ENCODE results near the gene ADSS1.

- TF ChIP-seq, protein P1, sequence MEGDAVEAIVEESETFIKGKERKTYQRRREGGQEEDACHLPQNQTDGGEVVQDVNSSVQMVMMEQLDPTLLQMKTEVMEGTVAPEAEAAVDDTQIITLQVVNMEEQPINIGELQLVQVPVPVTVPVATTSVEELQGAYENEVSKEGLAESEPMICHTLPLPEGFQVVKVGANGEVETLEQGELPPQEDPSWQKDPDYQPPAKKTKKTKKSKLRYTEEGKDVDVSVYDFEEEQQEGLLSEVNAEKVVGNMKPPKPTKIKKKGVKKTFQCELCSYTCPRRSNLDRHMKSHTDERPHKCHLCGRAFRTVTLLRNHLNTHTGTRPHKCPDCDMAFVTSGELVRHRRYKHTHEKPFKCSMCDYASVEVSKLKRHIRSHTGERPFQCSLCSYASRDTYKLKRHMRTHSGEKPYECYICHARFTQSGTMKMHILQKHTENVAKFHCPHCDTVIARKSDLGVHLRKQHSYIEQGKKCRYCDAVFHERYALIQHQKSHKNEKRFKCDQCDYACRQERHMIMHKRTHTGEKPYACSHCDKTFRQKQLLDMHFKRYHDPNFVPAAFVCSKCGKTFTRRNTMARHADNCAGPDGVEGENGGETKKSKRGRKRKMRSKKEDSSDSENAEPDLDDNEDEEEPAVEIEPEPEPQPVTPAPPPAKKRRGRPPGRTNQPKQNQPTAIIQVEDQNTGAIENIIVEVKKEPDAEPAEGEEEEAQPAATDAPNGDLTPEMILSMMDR (IDR thresholded peaks at IDR 0.05): no peak
- peak; percentile 54 to 89 (median 82) for TF ChIP-seq POLR2AphosphoS5 (IDR thresholded peaks at IDR 0.05)
Measured at GRCh38 chr14:104677512-104678332, 46.3 kb upstream of the ADSS1 start.
